Activated B cell treated with CpG ODN at 0.5 μM for 24 hours (primary cell): ENCODE results near the gene ZNF668. TPM values are rescaled to one million over a fixed set of nuclear protein-coding genes. Genes with fewer than 3 reads are reported as not detected.

Experiments
- ATAC-seq: fragments of 200-7000 bp; cut with Tn5 transposase; one replicate; pipeline ENCODE4 v1.10.0; 2021; ENCODE audit warnings: low read depth, mild to moderate bottlenecking, moderate library complexity
- CTCF ChIA-PET: fragments of 350-600 bp; sonication (Branson Sonifier 250); formaldehyde crosslinking; loops from one replicate; lab custom pipeline; 2021; ENCODE audit warnings: antibody characterized with exemption; lab: Charles Lee
- POLR2A ChIA-PET: fragments of 350-600 bp; sonication (Branson Sonifier 250); formaldehyde crosslinking; loops from one replicate; lab custom pipeline; 2021; ENCODE audit warnings: antibody characterized with exemption; lab: Charles Lee
- DNase-seq: peaks from one replicate; pipeline ENCODE4 v3.0.0; 2022
- H3K27ac Mint-ChIP-seq: one replicate; pipeline ENCODE4 v1.8.0; 2020; ENCODE audit warnings: mixed read lengths
- H3K27me3 Mint-ChIP-seq: one replicate; pipeline ENCODE4 v1.8.0; 2021; ENCODE audit warnings: mixed read lengths
- H3K36me3 Mint-ChIP-seq: one replicate; pipeline ENCODE4 v1.8.0; 2021; ENCODE audit warnings: low read depth, mixed read lengths
- H3K4me1 Mint-ChIP-seq: one replicate; pipeline ENCODE4 v1.8.0; 2021; ENCODE audit warnings: mixed read lengths
- H3K4me3 Mint-ChIP-seq: one replicate; pipeline ENCODE4 v1.8.0; 2020; ENCODE audit warnings: mild to moderate bottlenecking, mixed read lengths
- H3K9me3 Mint-ChIP-seq: one replicate; pipeline ENCODE4 v1.8.0; 2020; ENCODE audit warnings: mixed read lengths
- CTCF ChIP-seq: fragments of 200-600 bp; IDR thresholded peaks from one replicate; pipeline ENCODE4 v1.8.0; 2022; ENCODE audit warnings: antibody characterized with exemption, mild to moderate bottlenecking
- intact Hi-C: fragments of 100-400 bp; cut with micrococcal nuclease; formaldehyde crosslinking; loops from one replicate; pipeline ENCODE4 v1.15.1; 2024
- total RNA-seq: library from RNA; stranded (reverse); gene quantifications from 2 replicates; pipeline ENCODE4 v1.2.3, GENCODE V29; 2022

ZNF668 gene
- total RNA-seq = 8.3 and 10.1 TPM in 2 replicates

GRCh38 chr16:31073970-31074813, at the start of gene ZNF668, which contains the start of gene ZNF646:
TSS of gene ZNF668 (minus strand) at chr16:31074240. CDS start at chr16:31064459, 9,781 bp downstream.
TSS of gene ZNF646 (plus strand) at chr16:31074422. CDS start at chr16:31076325, 1,903 bp downstream.
- Mint-ChIP-seq H3K36me3 (peaks cover 54% of the 10 kb centered on the region), H3K9me3 (no peaks in the 10 kb centered on the region), H3K27me3 (no peaks in the 10 kb centered on the region), H3K4me3 (peak within 1 kb of the TSS; percentile 96), H3K4me1 (peaks cover 34% of the 10 kb centered on the region), H3K27ac (peak within 1 kb of the TSS; percentile 91)
- peak; percentile 83 for ATAC-seq
- intact Hi-C loops = loop anchor here (1.0 to 5.0 kb wide), 13 partner anchors 20 to 547 kb away; partner anchors contain the start of genes ARMC5, CTF1, FBXL19 and FUS
- DNase-seq = peak; percentile 86
- ChIA-PET POLR2A (interaction anchor here (0.6 to 2.9 kb wide), 36 partner anchors 8 to 1148 kb away, joined by 3 to 59 read pairs (median 5); partner anchors contain the start of genes ARMC5, FBRS, FUS and KAT8), CTCF (interaction anchor here (1.0 to 1.9 kb wide), 5 partner anchors 68 to 387 kb away, joined by 3 to 8 read pairs (median 3); partner anchors contain the start of genes HSD3B7 and ZNF843)
- TF ChIP-seq CTCF = no peak

GRCh38 chr16:31120129-31120528, 46.1 kb upstream of the ZNF668 start:
- H3K4me3 Mint-ChIP-seq = no peak overlapping the region
- DNase-seq (no peak), ATAC-seq (no peak)
- no peak for TF ChIP-seq CTCF
- CTCF ChIA-PET = interaction anchor here (0.7 kb wide), 1 partner anchor 15 kb away, joined by 3 read pairs; the partner anchor contains the start of gene PRSS8
- no peak overlapping the region for H3K27ac Mint-ChIP-seq
- peaks cover 61% of the 10 kb centered on the region for H3K36me3 Mint-ChIP-seq
- POLR2A ChIA-PET = interaction anchor here (0.7 to 4.0 kb wide), 3 partner anchors 17 to 936 kb away, joined by 3 to 98 read pairs (median 4); partner anchors contain the start of gene CORO1A
- intact Hi-C loops = no loop called here
- H3K4me1 Mint-ChIP-seq = peaks cover 18% of the 10 kb centered on the region
- no peaks in the 10 kb centered on the region for H3K27me3 Mint-ChIP-seq
- no peaks in the 10 kb centered on the region for H3K9me3 Mint-ChIP-seq

GRCh38 chr16:31118223-31119155, 44.4 kb upstream of the ZNF668 start:
- no peak for DNase-seq
- TF ChIP-seq CTCF = no peak
- H3K27ac Mint-ChIP-seq = peak overlapping the region; percentile 85
- intact Hi-C loops = loop anchor here (5.0 to 10.0 kb wide), 3 partner anchors 59 to 216 kb away; partner anchors contain the start of gene SETD1A
- H3K27me3 Mint-ChIP-seq = no peaks in the 10 kb centered on the region
- peaks cover 22% of the 10 kb centered on the region for H3K4me1 Mint-ChIP-seq
- ChIA-PET CTCF (interaction anchor here (1.0 to 1.4 kb wide), 2 partner anchors 24 to 134 kb away, joined by 3 to 7 read pairs; partner anchors contain the start of gene HSD3B7), POLR2A (interaction anchor here (0.6 to 4.0 kb wide), 33 partner anchors 9 to 759 kb away, joined by 3 to 98 read pairs (median 5); partner anchors contain the start of genes ARMC5, BCKDK, FBRS and FUS)
- peak overlapping the region; percentile 85 for H3K4me3 Mint-ChIP-seq
- ATAC-seq = no peak
- peaks cover 49% of the 10 kb centered on the region for H3K36me3 Mint-ChIP-seq
- no peaks in the 10 kb centered on the region for H3K9me3 Mint-ChIP-seq

GRCh38 chr16:31117384-31118222, 43.6 kb upstream of the ZNF668 start, which contains the start of gene KAT8:
TSS of gene KAT8 (plus strand) at chr16:31117664. CDS start at chr16:31117682, 18 bp downstream.
- intact Hi-C loops = loop anchor here (1.0 to 10.0 kb wide), 9 partner anchors 23 to 341 kb away; partner anchors contain the start of genes ARMC5, FBXL19, SETD1A and STX4
- peaks cover 22% of the 10 kb centered on the region for H3K4me1 Mint-ChIP-seq
- H3K9me3 Mint-ChIP-seq = no peaks in the 10 kb centered on the region
- peak within 1 kb of the TSS; percentile 85 for H3K27ac Mint-ChIP-seq
- H3K36me3 Mint-ChIP-seq = peaks cover 47% of the 10 kb centered on the region
- no peak for TF ChIP-seq CTCF
- peak within 1 kb of the TSS; percentile 85 for H3K4me3 Mint-ChIP-seq
- DNase-seq = peak; percentile 92
- peak; percentile 94 for ATAC-seq
- H3K27me3 Mint-ChIP-seq = no peaks in the 10 kb centered on the region
- ChIA-PET CTCF (interaction anchor here (0.8 to 1.4 kb wide), 4 partner anchors 25 to 751 kb away, joined by 3 to 7 read pairs (median 3); partner anchors contain the start of gene HSD3B7), POLR2A (interaction anchor here (0.6 to 4.0 kb wide), 45 partner anchors 9 to 760 kb away, joined by 3 to 98 read pairs (median 5); partner anchors contain the start of genes ARMC5, BCKDK, FBRS and FUS)
